NK-92 (cell line): ENCODE data around the gene PTH1R.

ENCODE experiments used
- DNase-seq: peaks from one replicate; lab custom pipeline; 2025; ENCODE audit not compliant: unreplicated experiment; lab: John Stamatoyannopoulos, UW

PTH1R gene

GRCh38 chr3:46863261-46863782, 14.2 kb upstream of the PTH1R start, which contains the start of gene MYL3:
Gene MYL3 (minus strand): TSS chr3:46863444. CDS start chr3:46863390, 54 bp downstream.
- no peak for DNase-seq

- DNase-seq: no peak
Measured at GRCh38 chr3:46864061-46864881, 13.2 kb upstream of the PTH1R start.

GRCh38 chr3:46865031-46865507, 12.5 kb upstream of the PTH1R start:
- no peak for DNase-seq

GRCh38 chr3:46865546-46865945, 12.0 kb upstream of the PTH1R start:
- DNase-seq: no peak

- DNase-seq: no peak
Measured at GRCh38 chr3:46866032-46866595, 11.4 kb upstream of the PTH1R start.

- no peak for DNase-seq
Measured at GRCh38 chr3:46866720-46867549, 10.6 kb upstream of the PTH1R start.

- no peak for DNase-seq
Measured at GRCh38 chr3:46867550-46867898, 10.0 kb upstream of the PTH1R start.

GRCh38 chr3:46868287-46868686, 9.2 kb upstream of the PTH1R start:
- DNase-seq: no peak

- DNase-seq: no peak
Measured at GRCh38 chr3:46868948-46869347, 8.6 kb upstream of the PTH1R start.

- no peak for DNase-seq
Measured at GRCh38 chr3:46869440-46869839, 8.1 kb upstream of the PTH1R start.

GRCh38 chr3:46870651-46871050, 6.9 kb upstream of the PTH1R start:
- no peak for DNase-seq

- DNase-seq: no peak
Measured at GRCh38 chr3:46871222-46871621, 6.3 kb upstream of the PTH1R start.

- no peak for DNase-seq
Measured at GRCh38 chr3:46873521-46873920, 4.0 kb upstream of the PTH1R start.

GRCh38 chr3:46874430-46874829, 3.1 kb upstream of the PTH1R start:
- no peak for DNase-seq

GRCh38 chr3:46875560-46875959, 2.0 kb upstream of the PTH1R start:
- no peak for DNase-seq

- no peak for DNase-seq
Measured at GRCh38 chr3:46876313-46877300, 914 bp upstream of the PTH1R start.

- DNase-seq: no peak
Measured at GRCh38 chr3:46878781-46879436, 1.4 kb downstream of the PTH1R start.

GRCh38 chr3:46880884-46881595, 3.5 kb downstream of the PTH1R start:
- DNase-seq: no peak
